ENCODE measurements around the gene UQCRH.

The UQCRH gene

DNA sequence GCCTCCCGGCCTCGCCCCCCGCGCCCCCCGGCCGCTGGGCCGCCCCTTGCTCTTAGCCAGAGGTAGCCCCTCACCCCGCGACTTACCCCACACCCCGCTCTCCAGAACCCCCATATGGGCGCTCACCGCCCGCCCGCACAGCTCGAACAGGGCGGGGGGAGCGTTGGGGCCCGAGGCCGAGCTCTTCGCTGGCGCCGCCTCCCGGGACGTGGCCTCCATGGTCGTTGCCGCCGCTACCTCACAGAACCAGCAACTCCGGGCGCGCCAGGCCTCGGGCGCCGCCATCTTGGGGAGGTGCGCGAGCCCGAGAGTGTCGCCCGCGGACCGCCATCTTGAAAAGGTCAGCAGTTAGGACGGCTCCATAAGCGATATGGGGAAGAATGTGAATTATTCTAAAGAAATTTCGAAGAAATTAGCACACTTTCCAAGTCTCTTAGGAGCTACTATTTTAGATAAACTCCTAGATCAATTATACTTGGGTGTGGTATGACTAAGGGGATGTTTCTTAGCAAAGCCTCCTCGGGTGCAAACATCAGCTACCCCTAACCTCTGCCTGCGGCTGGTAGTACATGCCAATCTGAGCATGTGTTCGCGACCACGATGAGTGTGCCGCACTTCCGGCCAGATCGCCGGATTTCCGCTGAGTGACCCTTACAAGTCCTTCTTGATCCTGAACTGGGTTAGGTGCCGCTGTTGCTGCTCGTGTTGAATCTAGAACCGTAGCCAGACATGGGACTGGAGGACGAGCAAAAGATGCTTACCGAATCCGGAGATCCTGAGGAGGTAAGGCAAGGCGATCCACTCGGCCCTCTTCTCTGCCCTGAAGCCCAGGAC, at the start of gene UQCRH, which contains the start of gene LRRC41 (continued):
- TF ChIP-seq, protein P1, sequence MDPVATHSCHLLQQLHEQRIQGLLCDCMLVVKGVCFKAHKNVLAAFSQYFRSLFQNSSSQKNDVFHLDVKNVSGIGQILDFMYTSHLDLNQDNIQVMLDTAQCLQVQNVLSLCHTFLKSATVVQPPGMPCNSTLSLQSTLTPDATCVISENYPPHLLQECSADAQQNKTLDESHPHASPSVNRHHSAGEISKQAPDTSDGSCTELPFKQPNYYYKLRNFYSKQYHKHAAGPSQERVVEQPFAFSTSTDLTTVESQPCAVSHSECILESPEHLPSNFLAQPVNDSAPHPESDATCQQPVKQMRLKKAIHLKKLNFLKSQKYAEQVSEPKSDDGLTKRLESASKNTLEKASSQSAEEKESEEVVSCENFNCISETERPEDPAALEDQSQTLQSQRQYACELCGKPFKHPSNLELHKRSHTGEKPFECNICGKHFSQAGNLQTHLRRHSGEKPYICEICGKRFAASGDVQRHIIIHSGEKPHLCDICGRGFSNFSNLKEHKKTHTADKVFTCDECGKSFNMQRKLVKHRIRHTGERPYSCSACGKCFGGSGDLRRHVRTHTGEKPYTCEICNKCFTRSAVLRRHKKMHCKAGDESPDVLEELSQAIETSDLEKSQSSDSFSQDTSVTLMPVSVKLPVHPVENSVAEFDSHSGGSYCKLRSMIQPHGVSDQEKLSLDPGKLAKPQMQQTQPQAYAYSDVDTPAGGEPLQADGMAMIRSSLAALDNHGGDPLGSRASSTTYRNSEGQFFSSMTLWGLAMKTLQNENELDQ (tag by site-specific recombination; IDR thresholded peaks at IDR 0.05; ENCODE audit: low read depth) = no peak
- no peak for TF ChIP-seq ZNF555 (tag by site-specific recombination; conservative IDR thresholded peaks at IDR 0.05)
- TF ChIP-seq, protein P2, sequence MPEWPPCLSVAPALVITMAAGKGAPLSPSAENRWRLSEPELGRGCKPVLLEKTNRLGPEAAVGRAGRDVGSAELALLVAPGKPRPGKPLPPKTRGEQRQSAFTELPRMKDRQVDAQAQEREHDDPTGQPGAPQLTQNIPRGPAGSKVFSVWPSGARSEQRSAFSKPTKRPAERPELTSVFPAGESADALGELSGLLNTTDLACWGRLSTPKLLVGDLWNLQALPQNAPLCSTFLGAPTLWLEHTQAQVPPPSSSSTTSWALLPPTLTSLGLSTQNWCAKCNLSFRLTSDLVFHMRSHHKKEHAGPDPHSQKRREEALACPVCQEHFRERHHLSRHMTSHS (tag by site-specific recombination; IDR thresholded peaks at IDR 0.05) = no peak
- TF ChIP-seq, protein P3, sequence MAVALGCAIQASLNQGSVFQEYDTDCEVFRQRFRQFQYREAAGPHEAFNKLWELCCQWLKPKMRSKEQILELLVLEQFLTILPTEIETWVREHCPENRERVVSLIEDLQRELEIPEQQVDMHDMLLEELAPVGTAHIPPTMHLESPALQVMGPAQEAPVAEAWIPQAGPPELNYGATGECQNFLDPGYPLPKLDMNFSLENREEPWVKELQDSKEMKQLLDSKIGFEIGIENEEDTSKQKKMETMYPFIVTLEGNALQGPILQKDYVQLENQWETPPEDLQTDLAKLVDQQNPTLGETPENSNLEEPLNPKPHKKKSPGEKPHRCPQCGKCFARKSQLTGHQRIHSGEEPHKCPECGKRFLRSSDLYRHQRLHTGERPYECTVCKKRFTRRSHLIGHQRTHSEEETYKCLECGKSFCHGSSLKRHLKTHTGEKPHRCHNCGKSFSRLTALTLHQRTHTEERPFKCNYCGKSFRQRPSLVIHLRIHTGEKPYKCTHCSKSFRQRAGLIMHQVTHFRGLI (tag by site-specific recombination; IDR thresholded peaks at IDR 0.05) = 0 out of 2 replicates have a peak, but pooled peaks have one; percentile 23
- TF ChIP-seq REPIN1 (tag by site-specific recombination; IDR thresholded peaks at IDR 0.05; ENCODE audit: low read depth) = no peak
- no peak for TF ChIP-seq ZSCAN16 (tag by site-specific recombination; IDR thresholded peaks at IDR 0.05)
- no peak for TF ChIP-seq MEIS1 (CRISPR knock-in tag; IDR thresholded peaks at IDR 0.05; ENCODE audit: borderline replicate concordance)
- TF ChIP-seq, protein P4, sequence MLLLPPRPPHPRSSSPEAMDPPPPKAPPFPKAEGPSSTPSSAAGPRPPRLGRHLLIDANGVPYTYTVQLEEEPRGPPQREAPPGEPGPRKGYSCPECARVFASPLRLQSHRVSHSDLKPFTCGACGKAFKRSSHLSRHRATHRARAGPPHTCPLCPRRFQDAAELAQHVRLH (tag by site-specific recombination; IDR thresholded peaks at IDR 0.05) = peak; percentile 68
- TF ChIP-seq, protein P5, sequence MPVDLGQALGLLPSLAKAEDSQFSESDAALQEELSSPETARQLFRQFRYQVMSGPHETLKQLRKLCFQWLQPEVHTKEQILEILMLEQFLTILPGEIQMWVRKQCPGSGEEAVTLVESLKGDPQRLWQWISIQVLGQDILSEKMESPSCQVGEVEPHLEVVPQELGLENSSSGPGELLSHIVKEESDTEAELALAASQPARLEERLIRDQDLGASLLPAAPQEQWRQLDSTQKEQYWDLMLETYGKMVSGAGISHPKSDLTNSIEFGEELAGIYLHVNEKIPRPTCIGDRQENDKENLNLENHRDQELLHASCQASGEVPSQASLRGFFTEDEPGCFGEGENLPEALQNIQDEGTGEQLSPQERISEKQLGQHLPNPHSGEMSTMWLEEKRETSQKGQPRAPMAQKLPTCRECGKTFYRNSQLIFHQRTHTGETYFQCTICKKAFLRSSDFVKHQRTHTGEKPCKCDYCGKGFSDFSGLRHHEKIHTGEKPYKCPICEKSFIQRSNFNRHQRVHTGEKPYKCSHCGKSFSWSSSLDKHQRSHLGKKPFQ (tag by site-specific recombination; IDR thresholded peaks at IDR 0.05) = no peak
- peak; percentile 81 for TF ChIP-seq ZNF76 (tag by site-specific recombination; IDR thresholded peaks at IDR 0.05; ENCODE audit: borderline replicate concordance, low read depth)
- TF ChIP-seq, protein P6, sequence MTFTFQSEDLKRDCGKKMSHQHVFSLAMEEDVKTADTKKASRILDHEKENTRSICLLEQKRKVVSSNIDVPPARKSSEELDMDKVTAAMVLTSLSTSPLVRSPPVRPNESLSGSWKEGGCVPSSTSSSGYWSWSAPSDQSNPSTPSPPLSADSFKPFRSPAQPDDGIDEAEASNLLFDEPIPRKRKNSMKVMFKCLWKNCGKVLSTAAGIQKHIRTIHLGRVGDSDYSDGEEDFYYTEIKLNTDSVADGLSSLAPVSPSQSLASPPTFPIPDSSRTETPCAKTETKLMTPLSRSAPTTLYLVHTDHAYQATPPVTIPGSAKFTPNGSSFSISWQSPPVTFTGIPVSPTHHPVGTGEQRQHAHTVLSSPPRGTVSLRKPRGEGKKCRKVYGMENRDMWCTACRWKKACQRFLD (tag by site-specific recombination; IDR thresholded peaks at IDR 0.05) = no peak
- TF ChIP-seq SP7 (tag by site-specific recombination; IDR thresholded peaks at IDR 0.05) = peak; percentile 80
- peak; percentile 62 for TF ChIP-seq ZBTB21 (tag by site-specific recombination; IDR thresholded peaks at IDR 0.05)
- no peak for TF ChIP-seq ZNF785 (tag by site-specific recombination; IDR thresholded peaks at IDR 0.05)
- no peak for TF ChIP-seq ZNF654 (tag by site-specific recombination; IDR thresholded peaks at IDR 0.05; ENCODE audit: low read depth)
- no peak for TF ChIP-seq HOXA7 (CRISPR knock-in tag; IDR thresholded peaks at IDR 0.05; ENCODE audit: borderline replicate concordance)
- TF ChIP-seq ZBTB48 (tag by site-specific recombination; IDR thresholded peaks at IDR 0.05) = no peak
- TF ChIP-seq ZNF510 (tag by site-specific recombination; IDR thresholded peaks at IDR 0.05; ENCODE audit: insufficient replicate concordance) = no peak
- TF ChIP-seq ZNF658 (tag by site-specific recombination; IDR thresholded peaks at IDR 0.05) = no peak
- TF ChIP-seq IKZF3 (tag by site-specific recombination; IDR thresholded peaks at IDR 0.05) = no peak
- TF ChIP-seq ZNF701 (tag by site-specific recombination; IDR thresholded peaks at IDR 0.05) = no peak
- no peak for TF ChIP-seq ZNF747 (tag by site-specific recombination; IDR thresholded peaks at IDR 0.05)
- peak; percentile 43; the same call in 1 of the 2 replicates for TF ChIP-seq ZNF391 (tag by site-specific recombination; IDR thresholded peaks at IDR 0.05; ENCODE audit: borderline replicate concordance, low read depth)
- TF ChIP-seq, protein P7, sequence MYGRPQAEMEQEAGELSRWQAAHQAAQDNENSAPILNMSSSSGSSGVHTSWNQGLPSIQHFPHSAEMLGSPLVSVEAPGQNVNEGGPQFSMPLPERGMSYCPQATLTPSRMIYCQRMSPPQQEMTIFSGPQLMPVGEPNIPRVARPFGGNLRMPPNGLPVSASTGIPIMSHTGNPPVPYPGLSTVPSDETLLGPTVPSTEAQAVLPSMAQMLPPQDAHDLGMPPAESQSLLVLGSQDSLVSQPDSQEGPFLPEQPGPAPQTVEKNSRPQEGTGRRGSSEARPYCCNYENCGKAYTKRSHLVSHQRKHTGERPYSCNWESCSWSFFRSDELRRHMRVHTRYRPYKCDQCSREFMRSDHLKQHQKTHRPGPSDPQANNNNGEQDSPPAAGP (tag by site-specific recombination; IDR thresholded peaks at IDR 0.05) = 0 out of 2 replicates have a peak, but pooled peaks have one; percentile 26
- TF ChIP-seq ZNF837 (tag by site-specific recombination; IDR thresholded peaks at IDR 0.05) = no peak
- no peak for TF ChIP-seq ZNF23 (tag by site-specific recombination; IDR thresholded peaks at IDR 0.05; ENCODE audit: borderline replicate concordance)
- TF ChIP-seq ZNF138 (tag by site-specific recombination; IDR thresholded peaks at IDR 0.05; ENCODE audit: borderline replicate concordance) = no peak
- TF ChIP-seq ZNF211 (tag by site-specific recombination; IDR thresholded peaks at IDR 0.05; ENCODE audit: low read depth) = no peak
- TF ChIP-seq ZNF768 (tag by site-specific recombination; IDR thresholded peaks at IDR 0.05) = no peak
